ENCODE data around the gene PIK3R4. TPM values are rescaled to one million over a fixed set of nuclear protein-coding genes. Genes with fewer than 3 reads are reported as not detected.

The PIK3R4 gene
- total RNA-seq, 2 donors from 2014 or later = 24.4 to 25.9 TPM

DNA sequence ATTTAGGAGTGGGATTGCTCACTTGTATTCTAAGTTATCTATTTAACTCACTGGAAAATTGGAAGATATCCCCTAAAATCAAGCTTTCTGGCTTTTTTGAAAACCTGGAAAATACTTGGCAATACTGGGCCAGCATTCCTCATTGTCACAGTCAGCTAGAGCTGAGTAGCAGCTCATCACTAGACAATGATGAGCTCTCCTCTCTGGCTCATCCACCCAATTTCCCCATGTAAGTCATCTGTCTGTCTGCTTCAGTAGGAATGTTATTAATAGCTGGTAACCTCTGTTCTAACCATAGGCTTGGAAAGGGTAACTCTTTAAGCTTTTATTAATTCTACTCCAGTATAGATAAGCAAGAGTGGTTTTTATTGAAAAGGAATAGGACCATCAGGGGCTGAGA lies 39.7 kb upstream of the PIK3R4 start:
- TF ChIP-seq CTCF (IDR thresholded peaks at IDR 0.05) = no peak
- Histone ChIP-seq H3K36me3 (no peaks in the 10 kb centered on the region), H3K4me3 (no peak overlapping the region), H3K27me3 (no peaks in the 10 kb centered on the region), H3K9me3 (no peaks in the 10 kb centered on the region), H3K27ac (no peak overlapping the region), H3K4me1 (no peaks in the 10 kb centered on the region)
- DNase-seq (ENCODE audit: low spot score) = no peak

- Histone ChIP-seq H3K4me1 (no peaks in the 10 kb centered on the region), H3K27ac (no peak overlapping the region), H3K36me3 (no peaks in the 10 kb centered on the region), H3K4me3 (no peak overlapping the region), H3K27me3 (no peaks in the 10 kb centered on the region), H3K9me3 (no peaks in the 10 kb centered on the region)
- no peak for TF ChIP-seq CTCF (IDR thresholded peaks at IDR 0.05)
- DNase-seq (ENCODE audit: low spot score) = no peak
Observed at GRCh38 chr3:130783629-130784028, 37.0 kb upstream of the PIK3R4 start.

DNA sequence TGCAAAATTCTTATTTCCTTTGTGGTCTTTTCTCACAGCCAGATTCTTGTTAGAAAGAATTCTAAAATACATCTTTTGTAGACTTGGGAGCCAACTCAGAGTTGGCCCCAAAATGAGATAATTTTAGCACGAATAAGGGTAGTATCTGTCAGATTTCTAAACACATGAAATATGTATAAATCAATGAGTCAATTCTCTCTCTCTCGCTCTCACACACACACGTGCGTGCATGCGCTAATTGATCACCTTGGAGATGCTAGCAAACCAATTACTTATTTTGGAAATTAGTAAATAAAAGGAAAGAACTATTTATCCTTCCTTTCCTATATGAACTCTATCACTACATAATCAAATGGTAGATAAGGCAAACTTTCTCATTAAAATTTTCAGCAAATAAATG lies 32.9 kb upstream of the PIK3R4 start:
- TF ChIP-seq CTCF (IDR thresholded peaks at IDR 0.05) = no peak
- DNase-seq (ENCODE audit: low spot score) = no peak
- H3K36me3 ChIP-seq = no peaks in the 10 kb centered on the region
- no peak overlapping the region for H3K4me3 ChIP-seq
- no peaks in the 10 kb centered on the region for H3K4me1 ChIP-seq
- no peaks in the 10 kb centered on the region for H3K27me3 ChIP-seq
- H3K9me3 ChIP-seq = no peaks in the 10 kb centered on the region
- no peak overlapping the region for H3K27ac ChIP-seq

DNA sequence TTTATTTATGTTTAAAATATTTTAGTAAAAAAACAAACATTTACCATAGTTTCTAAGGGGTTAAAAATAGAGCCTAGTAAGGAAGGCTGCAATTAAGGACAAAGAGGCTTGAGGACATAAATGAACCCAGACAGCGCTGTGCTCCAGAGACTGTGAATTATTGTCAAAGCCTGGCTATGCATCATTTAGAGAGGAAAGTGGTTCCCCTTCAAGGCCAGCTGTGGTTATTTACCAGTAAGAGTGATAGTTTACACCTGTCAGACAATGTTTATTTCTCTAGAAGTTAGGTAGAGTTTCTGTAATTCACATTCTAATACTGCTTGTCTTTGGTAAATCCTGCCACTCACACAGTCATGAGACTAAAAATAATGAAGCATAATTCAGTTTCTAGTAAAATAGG lies 32.4 kb upstream of the PIK3R4 start:
- no peaks in the 10 kb centered on the region for H3K27me3 ChIP-seq
- H3K9me3 ChIP-seq = no peaks in the 10 kb centered on the region
- H3K4me3 ChIP-seq = no peak overlapping the region
- H3K27ac ChIP-seq = no peak overlapping the region
- DNase-seq (ENCODE audit: low spot score) = no peak
- H3K4me1 ChIP-seq = peaks cover 0 to 3% of the 10 kb centered on the region in 2 donors
- TF ChIP-seq CTCF (IDR thresholded peaks at IDR 0.05) = no peak
- no peaks in the 10 kb centered on the region for H3K36me3 ChIP-seq

DNA sequence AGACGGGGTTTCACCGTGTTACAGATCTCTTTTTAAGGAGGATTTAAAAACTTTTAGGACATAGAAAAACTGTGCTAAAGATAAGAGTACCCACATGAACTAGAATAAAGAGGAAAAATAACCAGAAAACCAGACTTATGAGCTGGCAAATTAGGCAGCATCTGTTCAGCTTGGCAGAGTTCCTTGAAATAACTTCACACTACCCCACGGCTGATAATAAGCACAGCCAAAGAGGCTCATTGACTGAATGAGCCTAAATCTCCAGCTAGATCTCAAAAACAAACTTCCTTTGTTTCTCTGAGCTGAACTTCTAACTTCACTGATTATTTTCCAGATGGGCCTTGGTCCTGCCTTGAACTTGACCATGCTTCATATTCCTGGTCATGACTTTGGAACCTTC lies 26.7 kb upstream of the PIK3R4 start:
- no peak for TF ChIP-seq CTCF (IDR thresholded peaks at IDR 0.05)
- H3K27me3 ChIP-seq = no peaks in the 10 kb centered on the region
- H3K36me3 ChIP-seq = no peaks in the 10 kb centered on the region
- no peaks in the 10 kb centered on the region for H3K9me3 ChIP-seq
- peaks cover 0 to 5% of the 10 kb centered on the region in 2 donors for H3K4me1 ChIP-seq
- H3K4me3 ChIP-seq = no peak overlapping the region
- DNase-seq (ENCODE audit: low spot score) = no peak
- no peak overlapping the region for H3K27ac ChIP-seq

GRCh38 chr3:130772129-130772528 lies 25.5 kb upstream of the PIK3R4 start:
- Histone ChIP-seq H3K4me3 (no peak overlapping the region), H3K9me3 (no peaks in the 10 kb centered on the region), H3K27me3 (no peaks in the 10 kb centered on the region), H3K27ac (no peak overlapping the region), H3K4me1 (peaks cover 0 to 5% of the 10 kb centered on the region in 2 donors), H3K36me3 (no peaks in the 10 kb centered on the region)
- no peak for DNase-seq (ENCODE audit: low spot score)
- TF ChIP-seq CTCF (IDR thresholded peaks at IDR 0.05) = no peak
